ENCODE data around the gene ZNF142. TPM values are rescaled to one million over a fixed set of nuclear protein-coding genes. Genes with fewer than 3 reads are reported as not detected.
A peak's percentile ranks its signal among the peaks of the same experiment; 100 is the strongest.
"Not testable (repeated sequence)": the region's sequence is repeated elsewhere in the genome, so short reads cannot be mapped to it uniquely, and the experiment has no call there.

ZNF142 gene, protein sequence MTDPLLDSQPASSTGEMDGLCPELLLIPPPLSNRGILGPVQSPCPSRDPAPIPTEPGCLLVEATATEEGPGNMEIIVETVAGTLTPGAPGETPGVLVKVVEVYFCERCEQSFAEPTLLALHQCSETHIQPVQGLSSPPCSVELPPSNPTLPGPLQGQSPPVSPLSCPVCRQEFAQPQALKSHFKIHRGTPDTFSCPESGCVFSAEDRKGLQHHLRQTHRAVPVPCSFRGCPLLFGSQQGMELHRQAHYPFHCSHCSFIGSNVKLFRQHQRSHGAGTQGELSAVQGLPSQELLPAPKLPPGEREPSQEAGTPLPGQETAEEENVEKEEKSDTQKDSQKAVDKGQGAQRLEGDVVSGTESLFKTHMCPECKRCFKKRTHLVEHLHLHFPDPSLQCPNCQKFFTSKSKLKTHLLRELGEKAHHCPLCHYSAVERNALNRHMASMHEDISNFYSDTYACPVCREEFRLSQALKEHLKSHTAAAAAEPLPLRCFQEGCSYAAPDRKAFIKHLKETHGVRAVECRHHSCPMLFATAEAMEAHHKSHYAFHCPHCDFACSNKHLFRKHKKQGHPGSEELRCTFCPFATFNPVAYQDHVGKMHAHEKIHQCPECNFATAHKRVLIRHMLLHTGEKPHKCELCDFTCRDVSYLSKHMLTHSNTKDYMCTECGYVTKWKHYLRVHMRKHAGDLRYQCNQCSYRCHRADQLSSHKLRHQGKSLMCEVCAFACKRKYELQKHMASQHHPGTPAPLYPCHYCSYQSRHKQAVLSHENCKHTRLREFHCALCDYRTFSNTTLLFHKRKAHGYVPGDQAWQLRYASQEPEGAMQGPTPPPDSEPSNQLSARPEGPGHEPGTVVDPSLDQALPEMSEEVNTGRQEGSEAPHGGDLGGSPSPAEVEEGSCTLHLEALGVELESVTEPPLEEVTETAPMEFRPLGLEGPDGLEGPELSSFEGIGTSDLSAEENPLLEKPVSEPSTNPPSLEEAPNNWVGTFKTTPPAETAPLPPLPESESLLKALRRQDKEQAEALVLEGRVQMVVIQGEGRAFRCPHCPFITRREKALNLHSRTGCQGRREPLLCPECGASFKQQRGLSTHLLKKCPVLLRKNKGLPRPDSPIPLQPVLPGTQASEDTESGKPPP (N-terminal part only)
- 10 to 100 TPM; 41.3 to 46.6 TPM for total RNA-seq

DNA sequence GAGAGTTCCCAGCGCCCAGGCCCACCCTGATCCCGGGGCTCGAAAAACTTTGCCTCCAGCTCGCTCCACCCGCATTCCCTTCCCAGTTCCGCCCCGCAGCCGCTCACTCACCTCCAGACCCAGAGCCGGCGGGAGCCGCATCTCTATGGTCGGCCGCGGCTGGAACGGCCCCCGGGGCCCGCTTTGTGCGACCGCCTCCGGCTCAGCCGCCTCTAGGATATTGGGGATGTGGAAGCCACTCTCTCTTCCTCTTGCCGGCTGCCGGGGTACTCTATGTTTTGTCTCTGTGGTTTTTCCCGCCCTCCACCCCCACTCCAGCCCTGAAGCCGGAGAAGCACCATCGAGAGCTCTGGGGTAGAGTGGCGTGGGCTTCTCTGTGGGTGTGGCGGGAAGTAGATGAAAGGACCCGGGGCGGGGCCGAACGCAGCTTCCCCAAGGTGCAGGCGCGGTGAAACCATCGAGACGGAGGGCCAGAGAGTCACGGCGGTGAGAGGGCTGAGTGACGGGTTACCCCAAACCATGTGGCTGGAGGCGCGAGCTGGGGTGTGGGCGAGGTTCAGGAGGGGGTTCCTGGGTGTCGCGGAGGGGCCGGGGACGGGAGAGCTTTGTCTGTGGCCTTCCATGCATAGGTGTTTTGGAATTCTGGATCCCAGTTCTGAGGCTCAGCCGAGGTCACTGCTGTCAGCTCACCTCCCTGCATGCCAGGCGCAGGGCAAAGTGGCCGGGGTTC is at the start of gene ZNF142, which contains the start of gene BCS1L:
TSS of gene ZNF142 (minus strand) at position 366 of the 730 bp plus-strand sequence. CDS start 3,194 bp downstream, outside the sequence.
TSS of gene BCS1L (plus strand) at position 426 of the 730 bp plus-strand sequence. CDS start 1,305 bp downstream, outside the sequence.
- DNase-seq (peak; percentile 95 to 97), ATAC-seq (replicated peaks in 1 of 2) (peak; percentile 97 to 98)
- H3K4me1 Mint-ChIP-seq (ENCODE audit: low read depth) = peaks cover 44% of the 10 kb centered on the region
- no peaks in the 10 kb centered on the region for H3K9me3 Mint-ChIP-seq
- H3K4me3 Mint-ChIP-seq = peak within 1 kb of the TSS; percentile 92 to 95
- H3K27ac Mint-ChIP-seq = peak within 1 kb of the TSS; percentile 69
- peaks cover 9 to 20% of the 10 kb centered on the region in 2 donors for H3K36me3 Mint-ChIP-seq (ENCODE audit: insufficient read depth in 2 of 2)
- no peaks in the 10 kb centered on the region for H3K27me3 Mint-ChIP-seq (ENCODE audit: low read depth)

GRCh38 chr2:218708086-218708485 is 48.7 kb upstream of the ZNF142 start:
- ATAC-seq (replicated peaks in 1 of 2) (no peak), DNase-seq (peak in 1 of 2 donors; percentile 5)
- Mint-ChIP-seq H3K4me3 (no peak overlapping the region), H3K27me3 (ENCODE audit: low read depth) (peaks cover 12% of the 10 kb centered on the region), H3K27ac (peak overlapping the region; percentile 24), H3K4me1 (ENCODE audit: low read depth) (peaks cover 11% of the 10 kb centered on the region), H3K36me3 (ENCODE audit: insufficient read depth in 2 of 2) (no peaks in the 10 kb centered on the region), H3K9me3 (no peaks in the 10 kb centered on the region)

DNA sequence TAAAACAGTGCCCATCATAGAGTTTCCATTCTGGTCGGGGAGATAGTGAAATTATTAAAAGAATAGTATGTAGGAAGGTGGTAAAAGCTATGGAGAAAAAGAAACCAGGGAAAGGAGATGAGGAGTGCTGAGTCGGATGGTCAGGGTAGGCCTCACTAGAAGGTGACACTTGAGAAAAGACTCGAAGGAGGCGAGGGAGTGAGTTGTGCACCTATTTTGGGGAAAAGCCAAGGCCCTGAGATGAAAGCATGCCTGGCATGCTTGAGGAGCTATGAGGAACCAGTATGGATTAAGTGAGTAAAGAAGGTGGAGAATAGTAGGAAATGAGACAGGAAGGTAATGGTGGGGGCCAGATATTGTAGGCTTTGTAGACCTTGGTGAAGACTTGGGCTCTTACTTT is 43.9 kb upstream of the ZNF142 start:
- Mint-ChIP-seq H3K27ac (no peak overlapping the region), H3K36me3 (ENCODE audit: insufficient read depth in 2 of 2) (no peaks in the 10 kb centered on the region), H3K27me3 (ENCODE audit: low read depth) (peaks cover 12% of the 10 kb centered on the region), H3K9me3 (no peaks in the 10 kb centered on the region), H3K4me3 (no peak overlapping the region), H3K4me1 (ENCODE audit: low read depth) (no peaks in the 10 kb centered on the region)
- no peak for DNase-seq
- ATAC-seq (replicated peaks in 1 of 2) = no peak

- no peaks in the 10 kb centered on the region for H3K9me3 Mint-ChIP-seq
- H3K36me3 Mint-ChIP-seq (ENCODE audit: insufficient read depth in 2 of 2) = no peaks in the 10 kb centered on the region
- H3K4me3 Mint-ChIP-seq = no peak overlapping the region
- H3K27ac Mint-ChIP-seq = peak overlapping the region; percentile 16
- ATAC-seq (replicated peaks in 1 of 2) (no peak), DNase-seq (no peak)
- no peaks in the 10 kb centered on the region for H3K4me1 Mint-ChIP-seq (ENCODE audit: low read depth)
- peaks cover 10% of the 10 kb centered on the region for H3K27me3 Mint-ChIP-seq (ENCODE audit: low read depth)
Observed at GRCh38 chr2:218701806-218702205, 42.4 kb upstream of the ZNF142 start.

- Mint-ChIP-seq H3K27ac (no peak overlapping the region), H3K36me3 (ENCODE audit: insufficient read depth in 2 of 2) (no peaks in the 10 kb centered on the region), H3K9me3 (no peaks in the 10 kb centered on the region), H3K27me3 (ENCODE audit: low read depth) (no peaks in the 10 kb centered on the region), H3K4me3 (no peak overlapping the region), H3K4me1 (ENCODE audit: low read depth) (no peaks in the 10 kb centered on the region)
- DNase-seq (no peak), ATAC-seq (replicated peaks in 1 of 2) (no peak)
Observed at GRCh38 chr2:218698885-218699284, 39.5 kb upstream of the ZNF142 start.

GRCh38 chr2:218694405-218695145 is 35.2 kb upstream of the ZNF142 start:
- Mint-ChIP-seq H3K27me3 (ENCODE audit: low read depth) (no peaks in the 10 kb centered on the region), H3K4me3 (no peak overlapping the region), H3K4me1 (ENCODE audit: low read depth) (no peaks in the 10 kb centered on the region), H3K9me3 (no peaks in the 10 kb centered on the region), H3K27ac (no peak overlapping the region), H3K36me3 (ENCODE audit: insufficient read depth in 2 of 2) (no peaks in the 10 kb centered on the region)
- ATAC-seq (replicated peaks in 1 of 2) (no peak), DNase-seq (no peak)

GRCh38 chr2:218691234-218691633 is 31.8 kb upstream of the ZNF142 start:
- Mint-ChIP-seq H3K27me3 (ENCODE audit: low read depth) (no peaks in the 10 kb centered on the region), H3K9me3 (no peaks in the 10 kb centered on the region), H3K27ac (no peak overlapping the region), H3K36me3 (ENCODE audit: insufficient read depth in 2 of 2) (no peaks in the 10 kb centered on the region), H3K4me1 (ENCODE audit: low read depth) (no peaks in the 10 kb centered on the region), H3K4me3 (no peak overlapping the region)
- ATAC-seq (replicated peaks in 1 of 2) (no peak), DNase-seq (no peak)

DNA sequence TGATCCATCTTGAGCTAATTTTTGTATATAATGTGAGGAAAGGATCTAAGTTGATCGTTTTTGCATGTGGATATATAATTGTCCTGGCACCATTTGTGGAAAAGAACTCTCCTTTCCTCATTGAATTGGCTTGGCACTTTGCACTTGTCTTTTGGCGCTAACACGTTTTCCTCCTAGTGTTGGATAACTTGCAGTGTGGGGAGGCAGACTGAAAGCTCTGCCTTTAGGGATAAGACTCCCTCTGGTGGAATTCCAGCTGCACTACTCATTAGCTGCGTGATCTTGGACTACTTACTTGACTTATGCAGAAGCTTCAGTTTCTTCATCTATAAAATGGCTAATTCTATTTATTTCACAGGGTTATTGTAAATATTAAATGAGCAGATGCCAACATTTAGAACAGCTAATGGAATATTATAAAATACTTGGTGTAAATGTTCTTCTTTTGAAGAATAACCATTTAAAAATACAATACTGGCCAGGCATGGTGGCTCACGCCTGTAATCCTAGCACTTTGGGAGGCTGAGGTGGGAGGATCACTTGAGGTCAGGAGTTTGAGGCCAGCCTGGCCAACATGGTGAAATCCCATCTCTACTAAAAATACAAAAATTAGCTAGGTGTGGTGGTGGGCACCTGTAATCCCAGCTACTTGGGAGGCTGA is 28.1 kb upstream of the ZNF142 start:
- H3K9me3 Mint-ChIP-seq; H3K4me1 Mint-ChIP-seq (ENCODE audit: low read depth); H3K27me3 Mint-ChIP-seq (ENCODE audit: low read depth); H3K36me3 Mint-ChIP-seq (ENCODE audit: insufficient read depth in 2 of 2); H3K4me3 Mint-ChIP-seq; H3K27ac Mint-ChIP-seq: not testable (repeated sequence)
- DNase-seq (peak in 1 of 2 donors; percentile 13), ATAC-seq (replicated peaks in 1 of 2) (peak in 1 of 2 donors; percentile 66)

DNA sequence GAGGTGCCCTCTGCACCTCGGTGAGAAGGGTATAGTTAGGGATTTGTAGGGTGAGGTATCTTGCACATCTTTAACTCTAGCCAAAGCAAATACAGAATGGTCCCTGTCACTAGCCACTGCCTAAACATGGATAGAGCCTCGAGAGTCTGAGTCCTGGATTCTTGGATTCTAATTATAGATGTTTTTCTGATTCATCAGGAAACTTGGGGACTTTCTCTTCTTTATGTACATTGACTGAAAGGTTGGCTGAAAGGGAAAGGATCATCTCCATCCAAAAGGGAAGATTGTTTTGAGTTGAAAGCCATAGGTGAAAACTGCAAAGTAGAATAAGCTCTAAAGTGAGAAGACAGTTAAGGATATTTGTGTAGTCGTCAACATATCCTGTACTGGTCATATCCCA is 20.6 kb upstream of the ZNF142 start:
- ATAC-seq (replicated peaks in 1 of 2) (no peak), DNase-seq (no peak)
- Mint-ChIP-seq H3K36me3 (ENCODE audit: insufficient read depth in 2 of 2) (no peaks in the 10 kb centered on the region), H3K27ac (no peak overlapping the region), H3K9me3 (no peaks in the 10 kb centered on the region), H3K4me3 (no peak overlapping the region), H3K4me1 (ENCODE audit: low read depth) (no peaks in the 10 kb centered on the region), H3K27me3 (ENCODE audit: low read depth) (no peaks in the 10 kb centered on the region)

DNA sequence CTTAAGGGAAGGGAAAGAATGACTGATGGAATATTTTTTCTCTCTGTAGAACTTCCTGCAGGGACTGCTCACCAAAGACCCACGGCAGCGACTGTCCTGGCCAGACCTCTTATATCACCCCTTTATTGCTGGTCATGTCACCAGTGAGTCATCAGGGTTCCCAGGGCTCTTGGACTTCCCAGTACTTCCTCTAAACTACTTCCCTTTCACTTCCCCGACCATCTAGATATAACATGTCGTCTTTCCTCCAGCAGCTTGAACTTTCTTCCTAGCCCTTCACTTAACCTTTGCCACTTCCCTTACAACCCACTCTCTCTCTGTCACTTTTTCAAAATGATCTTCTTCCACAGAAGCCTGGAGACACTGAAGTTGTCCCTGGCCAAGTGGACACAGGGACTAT is 19.7 kb upstream of the ZNF142 start:
- no peaks in the 10 kb centered on the region for H3K27me3 Mint-ChIP-seq (ENCODE audit: low read depth)
- H3K36me3 Mint-ChIP-seq (ENCODE audit: insufficient read depth in 2 of 2) = no peaks in the 10 kb centered on the region
- no peaks in the 10 kb centered on the region for H3K9me3 Mint-ChIP-seq
- H3K4me1 Mint-ChIP-seq (ENCODE audit: low read depth) = no peaks in the 10 kb centered on the region
- no peak for DNase-seq
- no peak overlapping the region for H3K4me3 Mint-ChIP-seq
- no peak for ATAC-seq (replicated peaks in 1 of 2)
- no peak overlapping the region for H3K27ac Mint-ChIP-seq

- H3K27me3 Mint-ChIP-seq (ENCODE audit: low read depth) = no peaks in the 10 kb centered on the region
- H3K27ac Mint-ChIP-seq = peak within 1 kb of the TSS; percentile 92
- H3K9me3 Mint-ChIP-seq = no peaks in the 10 kb centered on the region
- H3K4me3 Mint-ChIP-seq = peak within 1 kb of the TSS; percentile 96 to 99
- DNase-seq = peak; percentile 84 to 88
- H3K36me3 Mint-ChIP-seq (ENCODE audit: insufficient read depth in 2 of 2) = no peaks in the 10 kb centered on the region
- ATAC-seq (replicated peaks in 1 of 2) = peak; percentile 98 to 99
- H3K4me1 Mint-ChIP-seq (ENCODE audit: low read depth) = peaks cover 23% of the 10 kb centered on the region
Observed at GRCh38 chr2:218671654-218672566, 12.5 kb upstream of the ZNF142 start, which contains the start of the genes RNF25 and STK36. TSS of gene RNF25 (minus strand) at chr2:218672002. CDS start at chr2:218671970, 32 bp downstream. TSS of gene STK36 (plus strand) at chr2:218672086. CDS start at chr2:218672830, 744 bp downstream.
